ENCODE data around the gene RTP1. TPM values are rescaled to one million over a fixed set of nuclear protein-coding genes. Genes with fewer than 3 reads are reported as not detected.
"Not testable (repeated sequence)": the region's sequence is repeated elsewhere in the genome, so short reads cannot be mapped to it uniquely, and the experiment has no call there.

Gene RTP1
- total and polyA plus RNA-seq, 2 experiments from 2014 or later = 4.4 to 6.3 TPM

GRCh38 chr3:187238835-187239234, 41.5 kb downstream of the RTP1 start:
- H3F3A ChIP-seq (replicated peaks; ENCODE audit: low read depth); H2AFZ ChIP-seq; ATAC-seq; H3K4me3 Mint-ChIP-seq; H3K4me2 ChIP-seq; H3K27me3 Mint-ChIP-seq (ENCODE audit: insufficient read depth, low read depth, poor library complexity); H3K4me1 Mint-ChIP-seq; H3K79me2 ChIP-seq (replicated peaks; ENCODE audit: insufficient read depth); H3K27ac Mint-ChIP-seq; H3K36me3 ChIP-seq (ENCODE audit: insufficient read depth); H4K20me1 ChIP-seq (replicated peaks; ENCODE audit: insufficient read depth); H3K4me3 ChIP-seq; H3K27ac ChIP-seq (ENCODE audit: low read depth); H3K36me3 Mint-ChIP-seq (ENCODE audit: low read depth); H3K9me3 Mint-ChIP-seq; DNase-seq (ENCODE audit: low spot score); H3K4me1 ChIP-seq (ENCODE audit: insufficient read depth); H3K27me3 ChIP-seq (ENCODE audit: insufficient read depth): not testable (repeated sequence)
- H3K9me2 ChIP-seq (ENCODE audit: insufficient read depth) = 0 out of 2 replicates have a peak, but pooled peaks cover 16% of the 10 kb centered on the region

GRCh38 chr3:187242435-187242834, 45.1 kb downstream of the RTP1 start:
- Histone ChIP-seq H3F3A (replicated peaks; ENCODE audit: low read depth) (no peaks in the 10 kb centered on the region), H3K4me3 (no peak overlapping the region), H4K20me1 (replicated peaks; ENCODE audit: insufficient read depth) (no peaks in the 10 kb centered on the region), H3K4me1 (ENCODE audit: insufficient read depth) (no peaks in the 10 kb centered on the region), H3K27me3 (ENCODE audit: insufficient read depth) (no peaks in the 10 kb centered on the region), H3K9me2 (ENCODE audit: insufficient read depth) (0 out of 2 replicates have a peak, but pooled peaks cover 11% of the 10 kb centered on the region), H3K36me3 (ENCODE audit: insufficient read depth) (no peaks in the 10 kb centered on the region), H3K4me2 (no peak overlapping the region), H3K79me2 (replicated peaks; ENCODE audit: insufficient read depth) (no peaks in the 10 kb centered on the region), H3K27ac (ENCODE audit: low read depth) (no peak overlapping the region), H2AFZ (no peak overlapping the region)
- ATAC-seq (no peak), DNase-seq (ENCODE audit: low spot score) (no peak)
- Mint-ChIP-seq H3K27me3 (ENCODE audit: insufficient read depth, low read depth, poor library complexity) (peaks cover 2% of the 10 kb centered on the region), H3K4me1 (peaks cover 3% of the 10 kb centered on the region; the same call in 2 of the 3 replicates), H3K4me3 (no peak overlapping the region), H3K9me3 (peaks cover 4% of the 10 kb centered on the region; the same call in 2 of the 3 replicates), H3K36me3 (ENCODE audit: low read depth) (no peaks in the 10 kb centered on the region), H3K27ac (no peak overlapping the region)
- TF ChIP-seq ZNF114 (CRISPR knock-in tag; IDR thresholded peaks at IDR 0.05) (no peak), CREB1 (CRISPR knock-in tag; IDR thresholded peaks at IDR 0.05; ENCODE audit: low read depth) (no peak), POLR2AphosphoS5 (IDR thresholded peaks at IDR 0.05; ENCODE audit: low read depth) (no peak), CTCF (conservative IDR thresholded peaks at IDR 0.05; ENCODE audit: low read depth in 2 of 2) (no peak), NANOG (IDR thresholded peaks at IDR 0.05; ENCODE audit: borderline replicate concordance) (no peak), EZH2 (IDR thresholded peaks at IDR 0.05; ENCODE audit: low read depth, unreplicated experiment) (no peak), EZH2phosphoT487 (IDR thresholded peaks at IDR 0.05; ENCODE audit: unreplicated experiment) (no peak), ETS1 (IDR thresholded peaks at IDR 0.05) (no peak), JUNB (IDR thresholded peaks at IDR 0.05; ENCODE audit: unreplicated experiment) (no peak)
